NB4 (cell line): ENCODE results near the gene BANP.

Experiments used
- CTCF ChIP-seq: IDR thresholded peaks from one replicate; pipeline ENCODE4 v1.5.1; 2012; ENCODE audit warnings: low read depth, low read length
- MAX ChIP-seq: IDR thresholded peaks from 2 replicates; pipeline ENCODE4 v1.6.1; 2011; ENCODE audit warnings: low read depth, low read length
- MYC ChIP-seq: IDR thresholded peaks from 2 replicates; pipeline ENCODE4 v1.6.1; 2011; ENCODE audit warnings: low read depth, low read length
- POLR2A ChIP-seq: IDR thresholded peaks from 2 replicates; pipeline ENCODE4 v1.6.1; 2011; ENCODE audit warnings: mild to moderate bottlenecking; ENCODE audit not compliant: insufficient read length; ENCODE audit errors: extremely low read depth

DNA sequence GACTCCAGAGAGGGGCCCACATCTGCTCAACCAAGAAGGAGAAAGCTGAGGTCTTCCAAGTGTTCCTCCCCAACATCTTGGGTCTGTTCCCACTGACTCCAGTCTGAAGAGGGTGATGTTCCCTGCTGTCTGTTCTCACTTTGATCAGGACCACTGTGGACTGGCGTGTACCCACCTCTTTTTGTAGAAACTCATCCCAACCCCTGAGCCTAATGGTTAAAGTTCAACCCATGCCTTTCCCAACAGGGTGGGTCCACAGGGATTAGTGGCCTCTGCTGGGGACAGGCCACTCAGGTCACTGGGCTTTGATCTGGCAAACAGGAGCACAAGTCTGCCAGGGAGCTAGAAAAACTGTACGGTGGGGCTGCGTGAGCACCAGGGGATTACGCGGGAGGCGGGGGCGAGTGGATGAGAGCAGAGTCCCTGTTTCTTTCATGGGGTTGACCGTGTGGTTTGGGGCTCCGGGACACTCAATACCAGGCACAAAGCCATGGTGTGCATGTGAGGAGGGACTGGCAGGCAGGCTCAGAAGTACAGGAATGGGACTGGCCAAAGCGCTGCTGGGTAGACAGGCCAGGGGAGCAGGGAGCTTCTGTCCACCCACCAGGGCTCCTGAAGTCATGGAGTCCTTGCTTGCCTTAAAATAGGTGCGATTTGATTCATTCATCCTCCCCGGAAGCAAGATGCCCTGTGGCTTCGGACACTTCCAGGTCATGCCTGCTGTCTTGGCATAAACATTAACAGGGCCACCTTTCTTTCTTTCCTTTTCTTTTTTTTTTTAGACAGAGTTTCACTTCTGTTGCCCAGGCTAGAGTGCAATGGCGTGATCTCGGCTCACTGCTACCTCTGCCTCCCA lies 14.6 kb upstream of the BANP start, which contains the start of gene CA5A:
- no peak for TF ChIP-seq POLR2A
- no peak for TF ChIP-seq CTCF
- TF ChIP-seq MAX: no peak
- TF ChIP-seq MYC: no peak
